Liver (tissue), 3 donors: ENCODE results near the gene KAT7.

Source experiments
- ATF3 ChIP-seq: IDR thresholded peaks from 2 replicates; pipeline ENCODE4 v1.6.1; 2016; ENCODE audit warnings: antibody characterized with exemption
- CTCF ChIP-seq: fragments of 150-350 bp; IDR thresholded peaks from 2 replicates; pipeline ENCODE4 v1.5.1; 2017; ENCODE audit warnings: improper control_type of control experiment, low read depth, low read length; ENCODE audit not compliant: missing input control
- EGR1 ChIP-seq, 2 donors: IDR thresholded peaks; 2 replicates each; pipeline ENCODE4 v1.6.1; 2016 to 2018; ENCODE audit warnings: antibody characterized with exemption in 2 of 2, low read depth in 2 of 2
- GABPA ChIP-seq, 2 donors: IDR thresholded peaks in 1 of 2; conservative IDR thresholded peaks in 1 of 2; 2 replicates each; pipeline ENCODE4 v1.6.1; 2016; ENCODE audit warnings: antibody characterized with exemption in 2 of 2, mild to moderate bottlenecking in 1 of 2, moderate library complexity in 1 of 2
- JUND ChIP-seq, 2 donors: IDR thresholded peaks; 2 replicates each; pipeline ENCODE4 v1.6.1; 2016; ENCODE audit warnings: antibody characterized with exemption in 2 of 2
- MAX ChIP-seq: IDR thresholded peaks from 2 replicates; pipeline ENCODE4 v1.6.1; 2016; ENCODE audit warnings: antibody characterized with exemption
- RAD21 ChIP-seq, 2 donors: IDR thresholded peaks; 2 replicates each; pipeline ENCODE4 v1.6.1; 2016; ENCODE audit warnings: antibody characterized with exemption in 2 of 2, mild to moderate bottlenecking in 2 of 2
- REST ChIP-seq: IDR thresholded peaks from 2 replicates; pipeline ENCODE4 v1.6.1; 2016; ENCODE audit warnings: antibody characterized with exemption, mild to moderate bottlenecking
- RXRA ChIP-seq, 2 donors: IDR thresholded peaks; 2 replicates each; pipeline ENCODE4 v1.6.1; 2017 to 2018; ENCODE audit warnings: antibody characterized with exemption in 2 of 2, mild to moderate bottlenecking in 1 of 2
- SP1 ChIP-seq: IDR thresholded peaks from 2 replicates; pipeline ENCODE4 v1.6.1; 2018; ENCODE audit warnings: antibody characterized with exemption, mild to moderate bottlenecking
- TAF1 ChIP-seq: conservative IDR thresholded peaks from 2 replicates; pipeline ENCODE4 v1.6.1; 2016; ENCODE audit warnings: antibody characterized with exemption, mild to moderate bottlenecking
- YY1 ChIP-seq: IDR thresholded peaks from 2 replicates; pipeline ENCODE4 v1.6.1; 2016; ENCODE audit warnings: antibody characterized with exemption, mild to moderate bottlenecking
- donor health status: healthy.
- donor health status: healthy.

- TF ChIP-seq CTCF (no peak), TAF1 (no peak), ATF3 (no peak), YY1 (no peak), RAD21 (IDR thresholded peaks at IDR 0.05) (no peak), RXRA (IDR thresholded peaks at IDR 0.05) (no peak), JUND (IDR thresholded peaks at IDR 0.05) (no peak), REST (no peak), EGR1 (IDR thresholded peaks at IDR 0.05; ENCODE audit: low read depth in 2 of 2) (no peak), SP1 (no peak), MAX (no peak), GABPA (IDR thresholded peaks at IDR 0.05 in 1 of 2, conservative IDR thresholded peaks at IDR 0.05 in 1 of 2) (no peak)
Measured at GRCh38 chr17:49872754-49873377, 84.4 kb downstream of the KAT7 start.
